Hepatocyte (in vitro differentiated cells): ENCODE measurements around the gene NRL.

Experiments used
- EZH2 ChIP-seq: fragments of 200-600 bp; sonication (generic); IDR thresholded peaks from 2 replicates; pipeline ENCODE4 v1.6.1; 2016; ENCODE audit warnings: antibody characterized with exemption, mild to moderate bottlenecking, borderline replicate concordance
- TF ChIP-seq, protein P1 (sequence below): fragments of 200-600 bp; sonication (generic); IDR thresholded peaks from 2 replicates; pipeline ENCODE4 v1.5.1; 2016; ENCODE audit warnings: antibody characterized with exemption, mild to moderate bottlenecking; ENCODE audit not compliant: poor library complexity

DNA sequence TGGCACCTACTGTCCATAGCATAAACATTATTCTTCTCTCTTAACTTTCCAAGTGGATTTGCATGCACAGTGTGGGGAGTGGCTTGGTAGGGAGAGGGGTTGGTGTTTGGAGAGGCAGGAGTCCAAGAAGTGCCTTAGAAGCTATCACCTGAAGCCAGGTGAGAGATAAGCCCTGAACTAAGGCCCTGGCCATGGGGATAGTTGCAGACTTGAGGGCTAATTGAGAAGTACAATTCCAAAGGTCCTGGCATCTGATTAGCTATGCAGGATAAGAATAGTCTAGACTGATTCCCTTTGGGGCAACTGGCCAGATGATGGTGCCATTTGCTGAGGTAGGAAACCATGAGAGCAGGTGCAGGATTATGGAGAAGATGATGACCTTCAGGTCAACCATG is 22.6 kb downstream of the NRL start:
- TF ChIP-seq, protein P1, sequence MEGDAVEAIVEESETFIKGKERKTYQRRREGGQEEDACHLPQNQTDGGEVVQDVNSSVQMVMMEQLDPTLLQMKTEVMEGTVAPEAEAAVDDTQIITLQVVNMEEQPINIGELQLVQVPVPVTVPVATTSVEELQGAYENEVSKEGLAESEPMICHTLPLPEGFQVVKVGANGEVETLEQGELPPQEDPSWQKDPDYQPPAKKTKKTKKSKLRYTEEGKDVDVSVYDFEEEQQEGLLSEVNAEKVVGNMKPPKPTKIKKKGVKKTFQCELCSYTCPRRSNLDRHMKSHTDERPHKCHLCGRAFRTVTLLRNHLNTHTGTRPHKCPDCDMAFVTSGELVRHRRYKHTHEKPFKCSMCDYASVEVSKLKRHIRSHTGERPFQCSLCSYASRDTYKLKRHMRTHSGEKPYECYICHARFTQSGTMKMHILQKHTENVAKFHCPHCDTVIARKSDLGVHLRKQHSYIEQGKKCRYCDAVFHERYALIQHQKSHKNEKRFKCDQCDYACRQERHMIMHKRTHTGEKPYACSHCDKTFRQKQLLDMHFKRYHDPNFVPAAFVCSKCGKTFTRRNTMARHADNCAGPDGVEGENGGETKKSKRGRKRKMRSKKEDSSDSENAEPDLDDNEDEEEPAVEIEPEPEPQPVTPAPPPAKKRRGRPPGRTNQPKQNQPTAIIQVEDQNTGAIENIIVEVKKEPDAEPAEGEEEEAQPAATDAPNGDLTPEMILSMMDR = no peak
- TF ChIP-seq EZH2 = no peak
